NCI-H1092 (cell line): Measurements from ENCODE around the gene MYNN.
"Not testable (repeated sequence)": the region's sequence is repeated elsewhere in the genome, so short reads cannot be mapped to it uniquely, and the experiment has no call there.

Source experiments
- DNase-seq: peaks from one replicate; lab custom pipeline; 2025; lab: John Stamatoyannopoulos, UW

Gene MYNN

DNA sequence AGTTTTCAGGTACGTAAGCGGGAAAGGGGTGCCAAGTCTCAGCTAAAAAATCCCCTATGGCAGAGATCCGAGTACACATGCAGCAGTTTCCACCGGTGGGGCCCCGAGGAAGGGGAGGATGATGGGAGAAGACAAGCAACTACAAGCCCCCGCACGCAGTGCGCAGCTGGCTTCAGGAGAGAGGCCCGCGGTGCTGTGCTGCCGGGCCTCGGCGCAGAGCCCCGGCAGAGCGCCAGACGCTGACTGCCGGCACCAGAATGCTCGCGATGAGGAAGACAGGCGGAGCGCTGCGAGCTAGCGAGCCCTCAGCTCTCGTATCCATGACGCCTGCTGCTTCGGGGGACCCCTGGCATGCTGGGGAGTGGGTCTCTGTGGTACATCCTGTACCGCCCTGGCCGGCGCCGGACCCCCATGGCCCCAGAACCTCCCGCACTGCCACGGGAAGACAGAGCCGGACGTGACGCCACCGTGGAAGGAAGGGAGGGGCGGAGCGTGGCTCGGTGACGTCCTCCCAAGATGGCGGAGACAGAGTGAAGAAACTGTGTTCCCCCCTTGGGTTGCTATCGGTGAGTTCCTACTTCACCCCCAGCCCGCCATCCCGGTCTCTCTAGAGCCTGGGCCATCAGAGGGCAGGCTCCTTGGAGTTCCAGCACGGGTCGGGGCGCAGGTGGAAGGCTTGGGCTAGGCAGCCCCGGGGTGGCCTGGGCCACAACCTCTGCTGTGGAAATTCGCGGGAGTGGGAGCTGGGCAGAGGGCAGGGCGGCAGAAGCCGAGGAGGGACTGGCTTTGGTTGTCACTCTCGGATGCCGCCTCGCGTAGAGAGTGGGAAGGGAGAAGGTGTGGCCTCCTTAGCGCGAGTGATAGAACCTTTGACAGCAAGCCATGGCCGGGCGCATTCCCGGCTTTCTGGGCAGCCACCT lies at the start of gene MYNN:
TSS of gene MYNN (plus strand) at position 500 of the 920 bp plus-strand sequence. CDS start 900 bp downstream, outside the sequence.
- DNase-seq = peak; percentile 84

DNA sequence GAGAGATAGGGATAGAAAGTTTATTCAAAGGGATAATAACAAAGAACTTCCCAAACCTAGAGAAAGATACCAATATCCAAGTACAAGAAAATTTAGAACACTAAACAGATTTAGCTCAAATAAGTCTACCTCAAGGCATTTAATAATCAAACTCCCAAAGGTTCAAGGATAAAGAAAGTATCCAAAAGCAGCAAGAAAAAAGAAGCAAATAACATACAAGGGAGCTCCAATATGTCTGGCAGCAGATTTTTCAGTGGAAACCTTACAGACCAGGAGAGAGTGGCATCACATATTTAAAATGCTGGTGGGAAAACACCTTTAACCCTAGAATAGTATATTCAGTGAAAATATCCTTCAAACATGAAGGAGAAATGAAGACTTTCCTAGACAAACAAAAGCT lies 41.3 kb upstream of the MYNN start:
- not testable (repeated sequence) for DNase-seq

DNA sequence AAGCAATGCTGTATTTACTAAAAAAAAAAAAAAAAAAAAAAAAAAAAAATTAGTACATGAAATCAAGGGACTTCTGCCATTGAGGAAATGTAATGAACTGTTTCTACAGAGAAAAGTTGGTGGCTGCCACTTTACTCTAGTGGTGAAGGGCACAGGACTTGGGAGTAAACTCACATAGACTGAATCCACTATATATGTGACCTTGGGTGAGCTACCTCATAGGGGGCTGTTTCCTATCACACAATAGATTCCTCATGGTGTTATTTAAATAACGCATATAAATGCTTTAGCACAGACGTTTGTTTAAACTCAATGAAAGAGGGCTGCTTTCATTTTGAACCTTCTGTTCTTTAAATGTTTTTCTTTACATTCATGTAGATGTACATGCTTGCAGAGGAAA lies 34.1 kb upstream of the MYNN start:
- no peak for DNase-seq

DNA sequence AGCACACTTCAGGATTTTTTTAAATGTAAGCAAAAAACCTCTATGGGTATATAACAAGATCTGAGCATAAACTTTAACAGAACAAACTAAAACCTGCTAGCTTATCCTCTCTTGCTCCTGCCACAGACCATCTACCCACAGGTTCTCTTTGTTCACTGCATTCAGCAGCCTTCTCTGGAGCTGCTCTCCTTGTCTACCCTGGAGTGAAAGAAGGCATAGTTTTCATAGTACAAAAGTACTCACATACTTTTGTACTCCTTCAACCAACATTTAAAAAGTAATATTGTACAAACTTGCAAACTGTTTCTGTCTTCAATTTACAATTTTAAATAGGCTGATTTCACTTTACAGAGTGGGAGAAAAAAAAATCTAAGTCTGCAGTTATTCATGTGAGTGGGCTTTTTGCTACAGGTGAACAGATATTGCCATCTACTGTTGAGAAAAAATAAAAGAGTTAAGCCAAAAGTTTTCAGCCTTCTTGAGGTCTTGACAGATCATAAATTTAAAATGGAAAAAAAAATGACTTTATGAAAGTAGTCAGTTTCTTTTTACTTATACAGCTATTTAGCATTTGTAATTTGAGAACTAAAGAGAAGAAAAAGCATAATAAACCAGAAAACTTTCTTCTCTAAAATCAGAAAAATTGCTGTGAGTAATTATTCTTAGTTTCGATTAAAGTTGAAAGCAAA lies 28.7 kb upstream of the MYNN start:
- DNase-seq = no peak

DNA sequence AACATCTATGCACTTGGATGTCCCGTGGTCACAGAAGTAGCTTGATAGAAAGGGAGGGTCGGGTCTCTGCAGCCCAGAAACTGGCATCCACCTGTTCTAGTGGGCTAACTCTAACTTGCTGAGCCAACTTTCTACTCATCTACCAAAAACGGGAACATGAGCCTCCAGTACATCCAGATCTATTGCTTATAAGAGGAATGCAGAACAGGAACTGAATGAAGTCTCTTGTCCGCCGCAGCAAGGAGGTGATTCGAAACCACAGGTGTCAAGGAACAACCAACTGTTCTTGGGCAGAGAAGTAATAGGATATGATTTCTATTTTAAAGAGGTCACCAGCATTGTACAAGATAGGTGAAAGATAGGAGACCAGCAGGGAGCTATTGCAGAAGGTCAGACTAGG lies 26.3 kb upstream of the MYNN start:
- no peak for DNase-seq

DNA sequence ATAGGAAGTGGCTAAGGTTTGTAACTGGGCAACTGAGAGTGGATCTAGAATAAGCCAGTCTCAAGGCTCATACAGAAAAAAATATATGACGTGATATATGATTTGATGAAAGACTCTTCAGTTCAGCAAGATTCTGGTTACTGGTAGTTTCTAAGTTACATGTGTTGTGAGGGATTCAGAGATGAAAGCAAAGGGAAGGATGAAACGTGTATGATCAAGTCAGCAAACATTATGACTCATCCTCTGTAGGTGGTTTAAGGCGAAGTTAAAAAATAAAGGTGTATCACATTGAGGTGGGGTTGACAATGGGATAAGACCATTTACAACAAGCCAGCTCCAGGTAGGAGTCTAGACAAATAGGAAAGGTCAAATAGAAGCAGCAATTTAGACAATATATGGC lies 24.5 kb upstream of the MYNN start:
- DNase-seq = no peak

DNA sequence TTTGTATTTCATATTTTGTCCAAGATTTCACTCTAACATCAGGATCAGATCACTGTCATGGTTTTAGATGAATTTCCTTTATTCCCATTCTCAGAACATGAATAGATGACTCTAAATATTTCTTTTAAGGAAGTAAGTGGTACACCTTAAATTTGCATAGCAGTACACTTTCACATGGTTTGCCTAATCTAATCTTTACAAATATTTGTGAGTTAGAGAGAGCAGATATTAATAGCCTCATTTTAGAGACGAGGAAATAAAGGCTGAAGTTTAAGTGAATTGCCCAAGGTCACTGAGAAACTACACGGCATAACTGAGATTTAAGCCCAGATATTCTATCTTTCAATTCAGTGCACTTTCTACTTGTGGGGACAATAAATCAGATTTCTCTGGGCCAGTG lies 22.5 kb upstream of the MYNN start:
- no peak for DNase-seq

DNA sequence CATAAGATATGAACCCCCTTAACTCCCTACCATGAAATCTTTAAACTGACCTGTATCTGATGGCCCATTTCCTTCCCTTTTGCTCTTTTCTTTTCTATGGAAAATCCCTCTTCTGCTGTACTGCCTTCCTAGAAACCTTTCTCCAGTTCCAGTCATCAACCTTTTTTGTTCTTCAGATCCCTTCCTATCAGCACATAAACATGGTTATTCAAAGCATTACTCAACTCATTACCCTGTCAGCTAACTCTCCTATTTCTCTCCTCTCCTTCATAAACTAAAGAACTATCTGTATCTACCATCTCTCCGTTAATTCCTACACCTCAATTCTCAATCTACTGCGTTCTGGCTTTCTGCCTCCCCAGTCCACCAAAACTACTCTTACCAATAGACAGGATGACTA lies 21.3 kb upstream of the MYNN start:
- no peak for DNase-seq

DNA sequence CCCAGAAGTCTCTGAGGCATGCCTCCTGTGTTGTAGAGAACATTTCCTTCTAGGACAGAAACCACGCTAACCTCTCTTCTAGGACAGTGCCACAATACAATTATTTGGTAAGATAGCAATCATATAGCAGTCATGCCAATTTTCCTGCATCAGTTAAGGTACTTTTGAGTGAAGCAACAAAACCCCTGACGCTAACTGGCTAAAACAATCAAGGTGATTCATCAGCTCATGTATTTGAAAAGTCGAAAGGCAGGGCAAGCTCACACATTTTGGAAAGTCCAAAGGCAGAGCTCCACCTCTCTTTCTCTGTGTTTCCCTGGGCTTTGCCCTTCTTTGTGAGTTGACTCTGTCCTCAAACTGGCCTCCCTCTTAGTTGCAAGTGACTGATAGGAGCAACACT lies 18.5 kb upstream of the MYNN start:
- DNase-seq = no peak

DNA sequence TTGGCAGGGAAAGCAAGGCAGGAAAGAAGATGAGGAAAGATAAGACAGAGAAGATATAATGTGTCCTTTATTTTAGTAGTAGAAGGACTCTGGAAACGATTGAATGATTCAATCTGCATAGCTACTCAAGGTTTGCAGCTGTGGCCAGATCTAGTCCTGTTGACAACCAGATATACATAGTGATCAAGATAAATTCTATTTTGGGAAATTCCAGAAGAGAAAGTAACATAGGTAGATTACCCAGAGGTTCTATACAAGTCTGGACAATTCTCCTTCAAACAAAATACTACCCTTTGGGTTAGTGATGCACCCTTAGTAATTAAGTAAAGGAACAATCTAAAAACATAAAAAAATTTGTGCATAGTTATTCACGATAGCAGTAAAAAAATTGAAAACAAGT lies 17.7 kb upstream of the MYNN start:
- DNase-seq = no peak

DNA sequence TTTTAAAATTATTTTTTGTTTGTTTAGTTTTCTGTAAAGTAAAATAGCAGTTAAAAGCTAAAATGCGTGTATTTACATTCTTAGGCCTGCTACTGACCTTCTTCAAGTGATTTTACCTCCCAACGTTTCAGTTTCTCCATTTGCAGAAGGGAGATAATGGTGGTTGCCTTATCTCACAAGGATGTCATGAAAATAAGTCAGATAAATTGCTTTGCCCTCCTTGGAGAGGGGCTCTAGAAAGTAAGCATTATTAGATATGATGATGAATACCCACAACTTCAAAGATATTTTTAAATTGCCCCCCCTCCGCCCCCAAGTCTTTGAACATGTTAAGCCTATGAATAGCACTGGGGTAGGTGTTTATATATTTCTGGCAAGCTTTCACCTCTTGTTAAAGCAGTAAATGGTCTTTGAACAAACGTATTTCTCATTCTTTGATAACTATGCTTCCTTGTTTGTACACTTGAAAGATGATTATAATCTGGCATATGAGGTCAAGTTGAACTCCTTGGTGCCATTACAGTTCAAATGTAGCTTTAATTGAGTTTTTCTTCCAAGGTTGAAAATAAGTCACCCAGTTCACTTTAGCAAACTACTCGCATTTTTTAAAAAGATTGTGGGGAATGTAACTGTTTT lies 14.7 kb upstream of the MYNN start:
- DNase-seq = no peak

DNA sequence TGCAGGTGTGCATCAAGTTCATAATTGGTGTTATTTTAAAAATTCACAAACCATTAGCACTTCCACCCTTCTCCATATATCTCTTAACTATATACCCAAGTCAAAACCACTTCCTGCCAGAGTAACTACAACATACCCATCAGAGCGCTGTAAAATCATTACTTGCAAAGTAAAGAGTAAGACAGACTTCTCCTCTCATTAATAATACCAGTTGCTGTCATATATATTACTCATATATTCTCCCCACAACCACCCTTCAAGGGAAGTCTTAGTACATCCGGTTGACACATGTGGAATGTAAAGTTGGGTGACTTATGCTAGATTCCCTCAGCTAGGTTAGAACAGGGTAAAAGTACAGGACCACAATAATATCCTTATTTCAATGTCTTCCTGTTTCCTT lies 13.9 kb upstream of the MYNN start:
- no peak for DNase-seq

DNA sequence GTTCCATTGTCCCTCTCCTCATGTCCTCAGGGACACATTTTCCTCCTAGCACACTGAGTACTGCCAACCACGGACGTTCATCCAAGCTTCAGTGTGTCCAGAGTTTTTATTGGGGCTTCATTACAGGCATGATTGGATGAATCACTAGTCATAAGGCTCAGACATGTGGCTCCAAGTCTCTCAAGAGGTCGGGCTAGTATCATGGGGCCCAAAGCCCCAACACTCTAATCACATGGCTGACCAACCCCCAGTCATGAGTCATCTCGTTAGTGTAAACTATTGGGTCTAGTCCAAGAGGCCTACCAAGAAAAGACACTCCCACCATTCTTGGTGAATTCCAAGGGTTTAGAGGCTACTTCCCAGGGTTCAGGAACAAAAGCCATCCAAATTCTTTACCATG lies 12.7 kb upstream of the MYNN start:
- DNase-seq = no peak

DNA sequence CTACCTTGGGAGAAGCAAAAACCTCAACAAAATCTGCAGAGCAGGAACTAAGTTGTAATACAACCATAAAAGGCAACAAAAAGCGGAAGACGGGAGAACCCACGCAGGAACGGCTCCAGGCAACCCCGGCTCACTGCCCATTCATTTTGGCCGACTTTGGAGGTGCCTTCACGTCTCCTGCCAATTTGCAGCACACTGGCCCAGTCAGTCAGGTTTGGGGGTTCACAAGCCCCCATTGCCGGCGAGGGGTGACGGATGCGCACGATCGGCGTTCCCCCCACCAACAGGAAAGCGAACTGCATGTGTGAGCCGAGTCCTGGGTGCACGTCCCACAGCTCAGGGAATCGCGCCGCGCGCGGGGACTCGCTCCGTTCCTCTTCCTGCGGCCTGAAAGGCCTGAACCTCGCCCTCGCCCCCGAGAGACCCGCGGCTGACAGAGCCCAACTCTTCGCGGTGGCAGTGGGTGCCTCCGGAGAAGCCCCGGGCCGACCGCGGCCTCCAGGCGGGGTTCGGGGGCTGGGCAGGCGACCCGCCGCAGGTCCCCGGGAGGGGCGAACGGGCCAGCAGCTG lies 8.8 kb upstream of the MYNN start:
- peak; percentile 32 for DNase-seq

DNA sequence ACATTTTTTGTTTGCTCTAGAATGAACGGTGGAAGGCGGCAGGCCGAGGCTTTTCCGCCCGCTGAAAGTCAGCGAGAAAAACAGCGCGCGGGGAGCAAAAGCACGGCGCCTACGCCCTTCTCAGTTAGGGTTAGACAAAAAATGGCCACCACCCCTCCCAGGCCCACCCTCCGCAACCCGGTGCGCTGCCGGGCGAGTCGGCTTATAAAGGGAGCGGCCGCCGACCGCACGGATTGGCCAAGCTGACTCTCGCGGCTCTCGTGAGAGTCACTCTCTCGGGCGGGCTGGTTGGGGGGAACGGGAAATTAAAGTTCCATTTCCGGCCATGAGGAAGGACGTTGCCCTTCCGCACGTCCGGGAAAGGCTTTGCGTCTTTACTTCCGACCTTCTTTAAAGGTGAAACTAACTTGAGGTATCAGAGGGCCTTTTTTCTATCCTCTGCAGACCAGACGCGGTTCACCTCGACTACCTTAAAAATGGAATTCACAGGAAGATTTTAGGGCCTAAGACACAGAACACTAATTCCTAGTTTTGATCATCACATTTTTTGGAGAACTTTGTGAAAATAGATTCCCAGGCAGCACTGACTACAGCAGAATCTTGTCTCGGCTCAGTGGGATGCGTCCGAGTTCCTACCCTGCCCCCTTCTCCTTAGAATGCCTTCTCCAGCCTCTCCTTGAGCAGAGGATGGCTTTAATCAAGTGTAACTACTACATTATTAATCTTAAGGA lies 8.1 kb upstream of the MYNN start, which contains the start of gene TERC:
TSS of gene TERC (minus strand) at position 179 of the 731 bp plus-strand sequence.
- peak; percentile 92 for DNase-seq

DNA sequence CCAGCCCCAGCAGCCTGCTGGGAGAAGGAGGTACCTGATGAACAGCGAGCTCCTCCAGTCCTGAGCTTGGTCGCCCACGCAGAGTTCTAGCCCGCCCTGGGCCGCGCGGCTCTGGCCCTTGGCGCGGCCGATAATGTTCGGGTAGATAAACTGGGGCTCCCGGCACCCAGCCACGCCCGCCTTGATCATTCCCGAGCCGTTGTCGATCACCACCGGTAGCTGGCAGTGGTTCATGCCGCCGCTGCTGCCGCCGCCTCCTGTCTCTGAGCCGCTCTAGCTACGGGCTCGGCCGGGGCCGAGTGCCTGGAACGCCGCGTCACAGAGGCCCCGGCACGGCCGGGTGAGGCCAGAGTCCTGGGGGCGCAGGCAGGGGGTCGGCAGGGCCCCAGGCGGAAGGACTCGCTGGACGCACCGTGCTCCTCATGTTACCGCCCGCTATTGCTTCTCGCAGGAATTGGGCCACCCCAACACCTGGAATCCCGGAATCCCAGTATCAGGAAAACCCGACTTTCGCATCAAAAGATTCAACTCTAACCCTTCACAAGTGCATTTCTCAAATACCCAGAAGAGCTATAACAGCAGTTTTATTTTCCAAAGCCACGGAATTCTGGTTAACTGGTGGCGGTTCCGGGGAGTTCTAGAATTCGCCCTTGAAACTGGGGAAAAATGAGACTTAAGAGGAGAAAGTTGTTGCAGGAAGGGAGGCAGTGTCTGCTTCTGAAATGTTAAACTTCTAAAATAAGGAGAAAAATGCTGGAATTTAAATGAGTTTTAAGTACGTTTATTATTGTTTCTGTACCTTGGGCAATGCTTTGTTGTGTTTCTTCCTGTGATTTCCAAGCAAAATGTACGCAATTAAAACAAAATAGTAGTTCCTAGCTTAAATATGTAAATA lies 3.7 kb upstream of the MYNN start, which contains the start of gene ACTRT3:
TSS of gene ACTRT3 (minus strand) at position 275 of the 895 bp plus-strand sequence. CDS start at position 234, 41 bp downstream.
- DNase-seq = peak; percentile 57

DNA sequence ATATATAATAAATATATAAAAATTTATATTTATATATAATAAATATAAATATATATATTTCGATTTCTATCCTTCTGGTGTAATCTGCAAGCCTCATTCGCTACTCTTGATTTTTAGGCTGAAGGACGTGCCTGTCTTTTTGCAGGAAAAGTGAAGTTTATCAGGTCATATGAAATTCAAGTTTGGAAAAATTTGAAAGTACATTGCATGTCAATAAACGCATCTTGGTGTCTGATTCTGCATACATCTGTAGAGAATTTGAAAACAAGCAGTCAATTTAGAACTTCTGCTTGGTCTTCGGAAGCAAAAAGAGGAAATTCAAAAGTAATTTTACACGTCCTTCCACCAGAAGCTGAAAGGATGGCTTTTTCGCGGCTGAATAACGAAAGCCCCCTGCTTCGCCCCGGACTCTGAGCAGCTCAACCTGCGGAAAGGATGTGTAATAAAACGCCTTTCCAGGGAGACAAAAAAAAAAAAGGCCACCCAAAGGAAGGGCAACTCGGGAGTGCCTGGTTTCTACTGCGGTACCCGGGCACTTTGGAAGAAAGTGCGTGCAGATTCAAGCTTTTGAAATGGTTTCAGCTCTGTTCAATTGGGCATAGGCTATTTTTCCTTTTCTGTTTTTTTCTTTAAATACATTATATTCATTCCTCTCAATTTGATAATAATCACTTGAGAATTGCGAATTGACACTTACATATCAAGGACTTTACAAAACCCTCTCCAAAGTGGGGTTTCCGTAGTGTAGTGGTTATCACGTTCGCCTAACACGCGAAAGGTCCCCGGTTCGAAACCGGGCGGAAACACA lies 1.5 kb upstream of the MYNN start:
- peak; percentile 86 for DNase-seq

DNA sequence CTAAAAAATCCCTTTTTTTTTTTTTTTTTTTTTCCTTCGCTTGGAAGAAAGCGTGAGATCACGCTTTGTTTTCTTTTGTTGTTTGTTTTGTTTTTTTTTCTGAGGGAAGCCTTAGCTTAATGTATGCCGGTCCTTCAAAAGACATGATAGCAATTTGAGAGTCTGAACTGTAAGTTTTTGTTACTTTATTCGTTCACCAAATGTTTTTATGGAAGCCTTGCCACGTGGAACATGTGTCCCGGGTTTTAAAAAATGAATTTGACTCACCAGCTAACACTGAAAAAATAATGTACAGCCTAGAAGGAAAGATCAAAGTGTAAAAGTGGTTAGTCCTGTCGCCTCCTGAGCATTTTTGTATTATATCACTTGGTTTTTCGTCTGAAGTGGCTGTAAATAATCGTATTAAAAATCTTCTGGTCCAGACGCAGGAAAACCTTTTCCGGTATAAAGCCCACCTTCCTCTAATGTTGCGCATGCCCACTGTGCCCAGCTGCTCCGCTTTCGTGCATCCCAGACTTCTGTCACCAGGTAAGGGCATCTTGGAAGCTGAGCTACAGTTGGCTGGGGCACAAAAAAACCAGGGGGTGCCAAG lies 795 bp upstream of the MYNN start:
- peak; percentile 87 for DNase-seq

DNA sequence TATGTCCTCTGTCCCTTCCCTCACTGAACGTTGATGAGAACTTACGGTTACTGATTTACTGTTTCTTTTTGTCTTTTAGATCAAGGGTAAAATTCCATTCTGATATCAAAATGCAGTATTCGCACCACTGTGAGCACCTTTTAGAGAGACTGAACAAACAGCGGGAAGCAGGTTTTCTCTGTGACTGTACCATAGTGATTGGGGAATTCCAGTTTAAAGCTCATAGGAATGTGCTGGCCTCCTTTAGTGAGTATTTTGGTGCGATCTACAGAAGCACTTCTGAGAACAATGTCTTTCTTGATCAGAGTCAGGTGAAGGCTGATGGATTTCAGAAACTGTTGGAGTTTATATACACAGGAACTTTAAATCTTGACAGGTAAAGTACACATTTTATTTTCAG lies 990 bp downstream of the MYNN start:
- DNase-seq = no peak
